NCI-H128 (cell line): ENCODE data around the gene CDC6.
"Not testable (repeated sequence)": the region's sequence is repeated elsewhere in the genome, so short reads cannot be mapped to it uniquely, and the experiment has no call there.

Experiments
- DNase-seq: peaks from one replicate; lab custom pipeline; 2025; ENCODE audit not compliant: unreplicated experiment; lab: John Stamatoyannopoulos, UW

CDC6 gene

DNA sequence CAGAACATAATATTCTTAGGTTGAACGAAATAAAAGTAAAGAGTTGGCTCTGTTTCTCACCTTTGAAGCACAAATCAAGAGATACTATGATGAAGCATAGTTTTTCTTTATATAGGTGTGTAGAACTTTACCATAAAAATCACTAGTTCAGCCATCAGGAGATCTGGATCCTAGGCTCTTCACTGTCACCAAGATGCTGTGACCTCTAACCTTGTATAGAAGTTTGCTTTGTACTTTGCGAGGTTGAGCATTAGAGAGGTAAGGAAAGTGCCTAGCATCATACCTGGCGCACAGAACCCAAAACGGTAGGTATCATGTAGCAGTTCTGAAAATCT is 553 bp upstream of the CDC6 start:
- DNase-seq: no peak

DNA sequence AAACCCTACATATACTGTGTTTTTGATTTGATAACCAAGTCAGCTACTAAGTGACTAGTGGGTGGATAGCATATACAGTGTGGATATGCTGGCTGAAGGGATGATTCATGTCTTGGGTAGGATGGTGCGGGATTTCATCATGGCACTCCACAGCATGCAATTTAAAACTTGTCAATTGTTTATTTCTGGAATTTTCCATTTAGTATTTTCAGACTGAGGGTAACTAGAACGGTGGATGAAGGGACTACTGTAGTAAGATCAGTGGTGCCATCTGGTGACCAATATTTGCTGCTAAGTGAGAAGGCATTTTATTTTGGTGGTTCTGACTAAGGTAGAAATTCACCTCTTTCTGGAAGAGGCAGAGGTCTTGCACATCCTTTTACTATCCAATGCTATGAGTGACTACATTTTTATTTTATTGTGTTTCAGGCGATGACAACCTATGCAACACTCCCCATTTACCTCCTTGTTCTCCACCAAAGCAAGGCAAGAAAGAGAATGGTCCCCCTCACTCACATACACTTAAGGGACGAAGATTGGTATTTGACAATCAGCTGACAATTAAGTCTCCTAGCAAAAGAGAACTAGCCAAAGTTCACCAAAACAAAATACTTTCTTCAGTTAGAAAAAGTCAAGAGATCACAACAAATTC is 3.1 kb downstream of the CDC6 start:
- DNase-seq: no peak

DNA sequence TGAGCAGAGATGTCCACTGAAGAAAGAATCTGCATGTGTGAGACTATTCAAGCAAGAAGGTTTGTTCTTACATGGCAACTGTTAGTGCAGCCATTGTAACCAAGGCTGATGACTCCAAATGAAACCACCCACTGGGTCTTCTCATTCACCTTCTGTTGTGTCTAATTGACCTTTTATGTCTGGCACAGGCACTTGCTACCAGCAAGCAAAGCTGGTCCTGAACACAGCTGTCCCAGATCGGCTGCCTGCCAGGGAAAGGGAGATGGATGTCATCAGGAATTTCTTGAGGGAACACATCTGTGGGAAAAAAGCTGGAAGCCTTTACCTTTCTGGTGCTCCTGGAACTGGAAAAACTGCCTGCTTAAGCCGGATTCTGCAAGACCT is 3.6 kb downstream of the CDC6 start:
- DNase-seq: no peak

DNA sequence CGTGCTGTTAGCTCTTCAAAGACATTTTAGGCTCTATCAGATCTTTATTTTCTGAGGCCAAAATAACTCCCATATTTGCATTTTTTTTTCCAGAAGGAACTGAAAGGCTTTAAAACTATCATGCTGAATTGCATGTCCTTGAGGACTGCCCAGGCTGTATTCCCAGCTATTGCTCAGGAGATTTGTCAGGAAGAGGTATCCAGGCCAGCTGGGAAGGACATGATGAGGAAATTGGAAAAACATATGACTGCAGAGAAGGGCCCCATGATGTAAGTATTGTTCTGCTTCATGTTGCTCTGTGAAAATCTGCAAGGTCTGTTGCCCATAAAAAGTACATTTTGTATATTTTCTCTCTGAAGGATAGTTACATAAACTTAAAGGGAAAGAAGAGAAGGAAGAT is 5.7 kb downstream of the CDC6 start:
- DNase-seq: no peak

DNA sequence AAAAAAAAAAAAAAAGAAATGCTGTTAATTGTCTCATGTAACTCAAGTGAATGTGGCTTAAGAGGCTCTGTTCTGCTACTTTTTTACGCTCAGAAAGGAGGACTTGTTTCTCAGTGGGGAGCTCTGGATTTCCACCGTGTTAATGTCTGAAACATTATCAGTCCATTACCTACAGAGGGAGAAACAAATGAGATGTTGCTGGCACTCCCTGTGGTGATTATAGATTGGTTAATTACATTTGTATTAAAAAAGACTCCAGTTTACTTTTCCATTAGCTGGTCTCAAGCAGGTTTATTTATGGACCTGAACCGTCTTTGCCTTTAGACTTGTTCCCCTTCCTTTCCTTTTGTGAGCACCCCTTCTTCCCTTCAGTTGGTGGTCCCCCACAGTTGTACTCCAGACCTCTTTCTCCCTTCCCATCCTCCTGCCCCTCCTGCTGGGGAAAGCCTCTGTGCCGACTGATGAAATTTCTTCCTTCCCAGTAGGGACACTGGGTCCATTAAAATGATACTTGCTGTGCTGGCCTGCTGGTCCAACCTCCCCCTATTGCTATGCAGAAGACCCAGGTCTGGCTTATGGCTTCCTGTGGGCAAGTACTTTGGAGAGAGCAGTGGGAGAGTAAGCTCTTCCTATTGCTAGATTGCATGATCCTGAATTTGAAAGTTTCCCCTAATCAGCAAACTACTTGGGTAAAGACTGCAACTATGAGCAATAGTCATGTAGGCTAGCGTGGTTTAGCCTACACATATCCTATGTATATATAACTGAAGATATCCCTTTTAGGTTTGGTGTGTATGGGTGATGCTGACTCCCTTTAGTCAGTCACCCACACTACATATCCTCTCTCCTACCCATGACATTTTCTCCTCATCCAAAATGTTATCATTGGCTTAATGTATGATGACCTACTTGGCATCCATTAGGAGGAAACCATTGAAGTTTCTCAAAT is 8.1 kb downstream of the CDC6 start:
- DNase-seq: no peak

DNA sequence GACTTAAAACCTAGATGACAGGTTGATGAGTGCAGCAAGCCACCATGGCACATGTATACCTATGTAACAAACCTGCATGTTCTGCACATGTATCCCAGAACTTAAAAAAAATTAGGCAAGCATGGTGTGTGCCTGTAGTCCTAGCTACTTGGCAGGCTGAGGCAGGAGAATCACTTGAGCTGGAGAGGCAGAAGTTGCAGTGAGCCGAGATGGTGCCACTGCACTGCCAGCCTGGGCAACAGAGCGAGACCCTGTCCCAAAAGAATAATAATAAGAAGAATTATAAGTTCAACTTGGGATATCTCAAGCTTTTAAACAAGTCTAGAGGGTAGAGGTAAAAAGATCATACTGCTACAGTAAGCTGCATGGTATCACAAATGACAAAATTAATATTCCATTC is 9.8 kb downstream of the CDC6 start:
- DNase-seq: no peak

DNA sequence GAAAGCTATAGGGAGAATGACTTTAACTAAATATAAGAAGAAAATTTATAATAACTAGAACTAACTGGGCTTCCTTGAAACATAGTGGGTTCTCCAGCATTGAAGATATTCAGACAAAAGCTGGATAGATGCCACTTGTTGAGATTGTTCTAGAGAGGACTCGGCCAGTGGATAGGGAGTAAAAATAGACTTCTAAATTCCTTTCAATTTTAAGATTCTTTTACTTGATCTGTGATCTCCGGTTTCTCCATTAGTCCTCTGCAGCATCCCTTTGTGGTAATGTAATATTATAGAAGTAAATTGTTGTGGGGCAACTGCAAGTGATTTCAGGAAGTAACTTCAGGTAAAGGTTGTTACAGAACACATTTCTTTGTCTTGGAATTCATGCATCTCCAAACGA is 11.0 kb downstream of the CDC6 start:
- no peak for DNase-seq

DNA sequence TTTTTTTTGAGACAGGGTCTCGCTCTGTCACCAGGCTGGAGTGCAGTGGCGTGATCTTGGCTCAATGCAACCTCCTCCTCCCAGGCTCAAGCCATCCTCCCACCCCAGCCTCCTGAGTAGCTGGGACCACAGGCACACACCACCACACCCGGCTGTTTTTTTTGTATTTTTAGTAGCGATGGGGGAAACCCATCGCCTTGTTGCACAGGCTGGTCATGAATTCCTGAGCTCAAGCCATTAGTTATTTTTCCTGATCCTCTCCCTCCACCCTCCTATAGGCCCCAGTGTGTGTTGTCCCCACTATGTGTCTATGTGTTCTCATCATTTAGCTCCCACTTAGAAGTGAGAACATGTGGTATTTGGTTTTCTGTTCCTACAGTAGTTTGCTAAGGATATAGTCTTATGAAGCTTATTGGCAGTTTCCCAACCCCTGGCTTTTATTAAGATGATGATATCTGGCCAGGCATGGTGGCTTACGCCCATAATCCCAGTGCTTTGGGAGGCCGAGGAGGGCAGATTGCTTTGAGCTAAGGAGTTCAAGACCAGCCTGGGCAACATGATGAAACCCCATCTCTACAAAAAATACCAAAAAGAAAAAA is 11.6 kb downstream of the CDC6 start:
- DNase-seq: not testable (repeated sequence)

DNA sequence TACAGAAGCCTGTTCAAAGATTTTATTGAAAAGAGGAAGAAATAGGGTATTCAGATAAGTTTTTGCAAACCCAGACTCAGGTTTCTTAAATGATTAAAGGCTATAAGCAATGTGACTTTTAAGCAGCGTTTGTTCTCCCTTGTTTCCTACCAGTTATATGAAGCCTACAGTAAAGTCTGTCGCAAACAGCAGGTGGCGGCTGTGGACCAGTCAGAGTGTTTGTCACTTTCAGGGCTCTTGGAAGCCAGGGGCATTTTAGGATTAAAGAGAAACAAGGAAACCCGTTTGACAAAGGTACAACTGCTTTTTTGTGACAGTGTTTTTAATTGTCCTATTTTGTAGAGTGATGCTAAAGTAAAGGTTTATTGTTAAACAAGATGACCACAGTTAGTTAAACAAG is 13.6 kb downstream of the CDC6 start:
- DNase-seq: no peak

DNA sequence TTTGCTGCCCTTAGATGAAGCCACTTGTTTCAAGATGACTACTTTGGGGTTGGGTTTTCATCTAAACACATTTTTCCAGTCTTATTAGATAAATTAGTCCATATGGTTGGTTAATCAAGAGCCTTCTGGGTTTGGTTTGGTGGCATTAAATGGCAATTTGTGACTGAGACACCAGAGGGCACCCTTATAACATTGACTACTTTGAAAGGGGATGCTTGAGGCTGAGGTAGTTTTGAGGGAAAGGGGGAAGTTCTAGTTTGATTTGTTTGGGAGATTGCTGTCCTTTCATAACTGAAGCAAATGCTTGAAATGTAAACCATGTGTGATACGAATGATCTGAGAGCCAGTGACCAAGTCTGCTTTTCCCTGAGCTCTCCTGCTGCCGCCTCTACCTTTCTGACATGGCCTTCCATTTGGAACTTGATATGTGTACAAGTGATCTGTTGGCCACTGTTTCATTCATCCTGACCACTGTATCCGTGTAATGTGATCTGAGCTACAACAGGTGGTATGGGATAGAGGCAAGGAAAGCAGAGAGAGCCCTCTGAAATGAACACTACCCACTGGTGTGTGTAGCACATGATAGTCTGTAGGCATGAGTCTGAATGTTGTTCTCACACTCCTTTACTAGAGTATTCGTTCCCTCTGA is 15.5 kb downstream of the CDC6 start:
- no peak for DNase-seq

DNA sequence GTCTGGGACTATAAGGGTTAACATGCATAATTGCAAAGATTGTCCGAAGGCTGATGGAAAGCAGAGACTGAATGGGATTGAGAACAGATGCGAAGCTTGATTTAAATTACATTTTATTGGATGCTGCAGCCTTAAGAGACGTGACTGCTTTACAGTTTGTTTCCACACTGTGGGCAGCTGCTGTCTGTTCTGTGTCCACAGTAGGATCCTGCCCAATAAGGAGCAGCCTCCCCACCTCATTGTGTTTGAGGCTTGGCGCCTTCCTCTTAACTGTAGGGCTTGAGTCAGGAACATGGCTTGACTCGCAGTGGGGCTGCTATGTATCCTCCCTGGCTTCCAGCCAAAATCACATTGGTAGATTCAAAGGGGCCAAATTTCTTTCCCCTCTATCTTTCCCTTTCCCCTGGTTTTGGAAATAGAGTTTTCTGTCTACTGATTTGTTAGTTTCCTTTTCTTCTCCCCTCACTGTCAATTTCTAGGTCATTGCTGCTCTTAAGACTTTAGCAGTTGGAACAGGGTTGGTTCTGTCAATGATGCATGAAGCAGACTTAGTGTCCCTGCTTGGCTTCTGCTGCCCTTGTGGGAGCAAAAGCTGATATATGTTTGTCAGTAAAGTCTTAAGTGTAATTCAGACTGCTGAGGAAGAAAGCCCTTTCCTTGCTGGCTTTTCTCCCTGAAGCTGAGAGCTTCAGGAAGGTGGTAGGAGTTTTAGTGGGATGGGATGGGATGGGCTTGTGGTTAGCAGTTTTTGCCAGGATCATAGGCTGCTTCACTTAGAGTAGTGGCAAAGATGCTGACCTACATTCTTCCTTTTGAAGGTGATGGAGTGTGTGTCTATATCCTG is 16.3 kb downstream of the CDC6 start:
- no peak for DNase-seq

DNA sequence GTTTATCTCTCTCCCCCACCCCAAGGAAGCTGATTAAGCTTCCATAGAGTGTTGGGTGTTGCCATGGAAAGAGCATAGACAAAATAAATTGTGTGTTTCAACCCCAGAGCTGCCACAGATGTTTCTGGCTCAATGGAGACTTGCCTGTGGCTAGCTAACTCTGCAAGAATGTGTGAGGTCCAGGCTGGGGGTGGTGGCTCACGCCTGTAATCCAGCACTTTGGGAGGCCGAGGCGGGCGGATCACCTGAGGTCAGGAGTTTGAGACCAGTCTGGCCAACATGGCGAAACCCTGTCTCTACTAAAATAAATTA is 16.8 kb downstream of the CDC6 start:
- DNase-seq: not testable (repeated sequence)

DNA sequence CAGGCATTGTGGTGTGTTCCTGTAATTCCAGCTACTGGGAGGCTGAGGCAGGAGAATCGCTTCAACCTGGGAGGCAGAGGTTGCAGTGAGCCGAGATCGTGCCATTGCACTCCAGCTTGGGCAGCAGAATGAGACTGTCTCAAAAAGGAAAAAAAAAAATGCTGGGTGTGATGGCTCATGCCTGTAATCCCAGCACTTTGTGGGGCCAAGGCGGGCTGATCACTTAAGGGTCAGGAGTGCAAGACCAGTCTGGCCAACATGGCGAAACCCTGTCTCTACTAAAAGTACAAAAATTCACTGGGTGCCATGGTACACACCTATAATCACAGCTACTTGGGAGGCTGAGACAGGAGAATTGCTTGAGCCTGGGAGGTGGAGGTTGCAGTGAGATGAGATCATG is 17.2 kb downstream of the CDC6 start:
- not testable (repeated sequence) for DNase-seq

DNA sequence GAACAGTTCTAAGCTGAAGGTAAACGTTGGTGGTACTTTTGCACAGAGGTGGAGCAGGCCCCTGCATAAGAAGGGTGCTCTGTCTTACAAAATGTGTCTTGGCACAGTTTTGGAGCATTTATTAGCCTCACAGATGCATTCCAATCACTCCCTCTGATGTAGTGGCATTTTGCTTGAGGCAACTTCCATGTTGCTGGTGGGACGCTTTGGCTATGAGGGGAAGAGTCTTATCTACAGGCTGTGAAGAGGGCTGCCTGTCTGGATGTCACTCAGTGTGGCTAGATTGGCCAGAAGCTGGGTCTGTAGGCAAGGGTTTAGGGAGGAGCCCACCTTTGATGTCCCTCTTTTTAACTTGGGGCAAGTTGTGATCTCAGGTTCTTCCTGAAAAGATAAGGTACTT is 18.7 kb downstream of the CDC6 start:
- no peak for DNase-seq

DNA sequence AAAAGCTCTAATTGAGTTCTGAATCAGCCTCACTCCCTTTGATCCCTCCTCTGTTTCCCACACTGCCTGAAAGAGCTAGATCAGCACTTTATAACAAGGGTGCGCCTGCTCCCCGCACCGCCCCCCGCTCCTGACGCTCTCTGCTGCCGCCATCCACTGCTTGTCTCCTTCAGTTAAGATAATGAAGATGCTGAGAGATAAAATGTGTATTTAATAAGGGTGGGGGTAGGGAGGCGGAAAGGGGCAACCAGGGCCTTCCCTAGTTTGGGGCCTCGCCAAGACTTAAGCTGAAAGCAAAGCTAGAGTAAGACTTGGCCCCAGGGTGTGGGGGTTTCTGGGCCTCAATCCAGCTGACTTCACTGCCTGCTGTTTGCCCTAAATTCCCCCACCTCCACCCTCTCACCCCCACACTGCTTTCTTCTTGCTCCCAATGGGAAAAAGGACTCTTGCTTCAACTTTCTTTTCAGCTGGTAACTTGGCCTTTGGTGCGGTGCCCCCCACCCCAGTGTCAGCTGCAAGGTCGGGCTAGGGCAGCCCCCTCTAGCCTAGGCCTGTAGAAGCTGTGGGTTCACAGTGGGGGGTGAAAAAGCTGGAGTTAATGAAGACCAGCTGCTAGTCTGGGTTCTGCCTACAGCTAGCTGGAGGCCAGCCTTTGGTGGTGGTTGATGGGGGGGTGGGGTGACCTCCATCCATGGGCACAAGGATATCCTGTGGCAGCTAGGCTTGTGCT is 19.5 kb downstream of the CDC6 start:
- DNase-seq: no peak

DNA sequence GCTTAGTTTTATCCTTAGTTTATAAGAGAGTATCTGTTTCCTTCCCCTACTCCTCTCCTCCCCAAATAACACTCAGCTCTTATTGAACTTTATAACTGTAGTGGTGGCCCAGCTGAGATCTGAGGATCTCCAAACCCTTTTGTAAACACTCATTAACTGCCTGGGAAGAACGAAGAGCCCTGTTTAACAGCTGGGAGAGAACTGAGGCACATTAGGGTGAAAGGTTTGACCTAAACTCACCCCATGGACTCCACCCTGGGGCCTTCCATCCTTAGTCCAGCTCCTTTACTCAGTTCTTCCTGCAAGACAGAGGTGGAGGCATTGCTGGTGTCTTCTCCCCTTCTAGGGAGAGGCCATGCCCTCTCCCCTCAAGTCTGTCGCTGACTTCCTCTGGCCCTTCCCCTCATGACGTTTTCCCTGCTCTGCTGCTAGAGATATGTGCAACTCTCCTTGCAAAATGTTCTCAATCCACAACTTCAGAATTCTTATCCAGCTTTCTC is 20.1 kb downstream of the CDC6 start:
- no peak for DNase-seq

DNA sequence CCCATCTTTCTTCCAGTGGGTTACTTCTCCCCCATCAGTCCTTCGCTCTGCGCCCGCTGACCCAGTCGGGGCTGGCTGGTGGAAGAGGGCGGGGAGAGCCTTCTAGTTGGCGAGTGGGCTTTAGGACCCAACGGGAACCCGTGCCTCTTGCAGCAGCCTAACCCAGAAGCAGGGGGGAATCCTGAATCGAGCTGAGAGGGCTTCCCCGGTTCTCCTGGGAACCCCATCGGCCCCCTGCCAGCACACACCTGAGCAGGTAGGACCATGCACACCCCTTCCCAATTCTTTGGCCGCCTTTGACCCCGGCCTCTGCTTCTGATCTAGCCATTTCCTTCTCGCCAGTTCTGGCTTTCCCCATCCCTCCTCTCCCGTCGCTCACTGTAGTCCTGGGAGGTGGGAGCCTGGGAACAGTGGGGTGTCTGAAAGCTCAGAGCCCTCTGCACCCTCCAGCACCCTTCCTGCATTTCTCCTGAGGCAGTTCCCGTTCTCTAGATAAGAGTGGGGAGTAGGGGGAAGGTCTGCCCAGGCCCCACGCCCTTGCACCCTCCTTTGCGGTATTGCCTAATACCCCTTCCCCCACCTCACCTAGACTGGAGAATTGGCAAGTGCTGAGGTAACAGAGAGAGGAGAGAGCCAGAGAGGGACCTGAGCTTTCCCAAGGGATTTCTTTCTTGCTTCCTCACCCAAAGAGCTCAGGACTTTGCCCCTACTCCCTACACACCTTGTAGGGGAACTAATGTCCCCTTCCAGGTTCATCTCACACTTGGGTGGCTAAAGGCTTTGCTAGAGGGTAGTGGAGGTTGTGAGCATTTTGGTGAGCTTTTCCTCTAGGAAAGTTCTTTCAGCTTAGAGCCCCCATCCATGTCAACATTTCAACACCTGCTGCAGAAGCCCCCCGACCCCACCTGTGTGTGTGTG is 21.6 kb downstream of the CDC6 start, which contains the start of gene RARA:
RARA (plus strand) TSS at position 150 of the 918 bp plus-strand sequence. CDS start 22,039 bp downstream, outside the sequence.
- no peak for DNase-seq

DNA sequence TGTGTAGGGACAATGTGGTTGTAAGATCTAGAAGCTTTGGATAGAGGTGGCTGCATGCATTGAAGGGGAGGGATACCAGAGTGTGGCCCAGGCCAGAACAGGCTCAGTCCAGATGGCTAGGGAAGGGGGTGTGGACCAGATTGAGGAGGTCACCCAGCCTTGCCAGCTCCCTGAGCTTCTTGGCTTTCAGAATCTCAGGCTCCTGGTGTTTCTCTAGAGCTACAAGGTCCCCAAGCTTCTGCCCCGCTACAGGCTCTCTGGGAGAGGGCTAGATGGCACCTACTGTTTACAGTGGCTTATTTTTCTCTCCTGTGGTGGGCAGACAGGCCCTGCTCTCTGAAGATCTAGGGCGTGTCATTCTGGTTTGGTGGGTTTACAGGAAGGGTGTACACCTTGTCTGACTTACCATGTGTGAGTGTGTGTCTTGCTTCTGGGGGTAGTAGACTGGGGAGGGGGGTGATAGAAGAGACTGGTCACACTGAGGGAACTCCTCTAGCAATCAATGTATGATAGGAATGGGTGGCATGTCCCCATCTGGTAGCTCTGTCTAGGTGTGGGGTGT is 22.4 kb downstream of the CDC6 start:
- no peak for DNase-seq
